RKO (cell line): ENCODE measurements around the gene POLR2J2.
"Not testable (repeated sequence)": the region's sequence is repeated elsewhere in the genome, so short reads cannot be mapped to it uniquely, and the experiment has no call there.

Experiments used
- DNase-seq: peaks from one replicate; pipeline ENCODE4 v3.0.0-alpha.2; 2016; ENCODE audit warnings: low spot score

Gene POLR2J2

GRCh38 chr7:102671956-102672307, 469 bp upstream of the POLR2J2 start:
- not testable (repeated sequence) for DNase-seq

DNA sequence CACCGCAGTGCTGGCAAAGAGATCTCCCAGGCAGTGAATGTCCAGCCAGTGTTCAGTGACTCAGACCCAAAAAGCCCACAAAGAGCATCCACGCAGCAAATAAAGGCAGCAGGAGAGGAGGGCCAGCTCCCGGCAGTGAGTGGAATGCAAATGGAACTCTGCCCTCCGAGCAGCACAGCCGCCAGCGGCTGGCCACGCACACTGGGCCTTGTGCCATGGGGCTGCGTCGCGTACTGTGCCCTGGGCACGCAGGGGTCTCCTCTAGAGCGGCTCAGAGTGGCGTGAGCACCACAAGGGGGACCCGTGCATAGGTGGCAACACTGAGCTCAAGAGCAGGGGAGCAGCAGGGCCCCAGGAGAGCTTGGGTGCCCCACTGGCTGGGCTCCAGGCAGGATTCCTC, 3.9 kb downstream of the POLR2J2 start:
- DNase-seq = not testable (repeated sequence)

DNA sequence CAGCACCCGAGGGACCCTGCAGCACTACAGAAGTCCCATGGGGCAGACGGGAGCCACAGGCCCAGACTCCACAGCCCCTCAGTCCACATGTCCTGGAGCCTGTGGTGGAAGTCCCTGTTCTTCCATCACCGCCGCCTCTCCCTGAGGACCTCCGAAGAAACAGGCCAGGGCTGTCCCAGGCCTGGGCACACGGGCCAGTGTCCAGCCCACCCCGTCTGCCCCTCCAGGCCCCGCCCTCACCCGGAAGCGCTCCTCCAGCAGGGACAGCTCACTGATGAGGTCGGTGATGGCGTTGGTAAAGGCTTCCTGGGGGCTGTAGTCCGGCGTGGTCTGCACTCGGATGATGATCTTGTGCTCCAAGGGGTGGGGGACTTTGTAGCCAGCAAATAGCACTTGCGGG, 4.6 kb downstream of the POLR2J2 start:
- not testable (repeated sequence) for DNase-seq

- not testable (repeated sequence) for DNase-seq
These were observed 6.7 kb downstream of the POLR2J2 start for GRCh38 chr7:102664765-102665164.

- DNase-seq = not testable (repeated sequence)
These were observed 21.5 kb downstream of the POLR2J2 start, which contains the start of gene SPDYE2B for GRCh38 chr7:102649924-102650323. TSS of gene SPDYE2B (plus strand) at chr7:102650319. CDS start at chr7:102652349, 2,030 bp downstream.

DNA sequence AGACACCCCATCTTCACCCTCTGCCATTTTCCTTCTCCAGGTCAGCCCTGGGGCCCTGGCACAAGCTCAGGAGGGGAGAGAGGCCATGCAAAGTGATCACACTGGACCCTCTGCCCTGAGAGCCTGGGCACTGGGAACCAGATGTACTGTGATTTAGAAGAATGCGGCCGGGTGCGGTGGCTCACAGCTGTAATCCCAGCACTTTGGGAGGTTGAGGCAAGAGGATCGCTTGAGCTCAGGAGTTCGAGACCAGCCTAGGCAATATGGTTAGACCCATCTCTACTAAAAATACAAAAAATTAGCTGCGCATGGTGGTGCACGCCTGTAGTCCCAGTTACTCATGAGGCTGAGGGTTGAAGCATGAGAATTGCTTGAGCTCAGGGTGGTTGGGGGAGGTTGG, 23.6 kb downstream of the POLR2J2 start:
- not testable (repeated sequence) for DNase-seq

- not testable (repeated sequence) for DNase-seq
These were observed 28.1 kb downstream of the POLR2J2 start for GRCh38 chr7:102643404-102643803.

GRCh38 chr7:102642691-102643090, 28.8 kb downstream of the POLR2J2 start, which contains the start of gene UPK3BL1:
TSS of gene UPK3BL1 (minus strand) at chr7:102642791. CDS start at chr7:102642741, 50 bp downstream.
- not testable (repeated sequence) for DNase-seq

DNA sequence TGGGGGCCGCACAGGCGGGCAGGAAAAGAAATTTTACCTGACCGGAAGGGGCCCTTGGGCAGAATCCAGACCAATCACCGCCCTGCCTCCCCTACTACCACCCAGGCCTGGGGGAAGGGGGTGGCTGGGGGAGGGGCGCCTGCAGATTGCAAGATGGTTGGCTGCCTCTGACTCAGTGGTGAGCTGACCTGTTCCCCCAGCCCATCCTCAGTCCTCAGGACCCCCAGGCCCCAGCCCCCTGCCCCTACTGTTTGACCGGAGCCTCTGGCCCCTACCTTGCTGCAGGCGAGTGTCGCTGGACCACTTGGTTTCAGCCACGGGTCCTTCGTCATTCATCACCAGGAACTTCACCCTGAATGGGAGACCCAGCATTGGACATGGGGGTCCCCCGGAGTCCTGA, 32.6 kb downstream of the POLR2J2 start:
- peak; percentile 0 for DNase-seq

- DNase-seq = not testable (repeated sequence)
These were observed 34.5 kb downstream of the POLR2J2 start for GRCh38 chr7:102636956-102637355.

- DNase-seq = not testable (repeated sequence)
These were observed 36.1 kb downstream of the POLR2J2 start for GRCh38 chr7:102635354-102635753.

DNA sequence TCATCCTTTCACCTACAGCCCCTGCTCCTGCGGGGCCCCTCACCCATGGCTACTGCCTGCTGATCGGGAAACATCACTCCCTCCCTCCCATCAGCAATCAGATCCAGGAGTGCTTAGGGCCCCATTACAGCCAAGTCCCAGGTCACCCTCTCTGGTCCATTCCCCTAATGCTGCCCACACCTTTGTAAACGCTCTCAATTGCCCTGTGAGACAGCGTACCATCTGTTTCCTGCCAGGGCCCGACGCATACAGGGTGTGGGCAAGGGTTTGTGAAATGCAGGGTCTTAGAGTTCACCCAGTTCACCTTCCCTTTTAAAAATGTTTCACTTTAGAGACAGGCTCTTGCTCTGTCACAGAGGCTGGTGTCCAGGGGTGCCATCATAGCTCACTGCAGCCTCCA, 37.2 kb downstream of the POLR2J2 start:
- DNase-seq = not testable (repeated sequence)

GRCh38 chr7:102630622-102631021, 40.8 kb downstream of the POLR2J2 start:
- not testable (repeated sequence) for DNase-seq

DNA sequence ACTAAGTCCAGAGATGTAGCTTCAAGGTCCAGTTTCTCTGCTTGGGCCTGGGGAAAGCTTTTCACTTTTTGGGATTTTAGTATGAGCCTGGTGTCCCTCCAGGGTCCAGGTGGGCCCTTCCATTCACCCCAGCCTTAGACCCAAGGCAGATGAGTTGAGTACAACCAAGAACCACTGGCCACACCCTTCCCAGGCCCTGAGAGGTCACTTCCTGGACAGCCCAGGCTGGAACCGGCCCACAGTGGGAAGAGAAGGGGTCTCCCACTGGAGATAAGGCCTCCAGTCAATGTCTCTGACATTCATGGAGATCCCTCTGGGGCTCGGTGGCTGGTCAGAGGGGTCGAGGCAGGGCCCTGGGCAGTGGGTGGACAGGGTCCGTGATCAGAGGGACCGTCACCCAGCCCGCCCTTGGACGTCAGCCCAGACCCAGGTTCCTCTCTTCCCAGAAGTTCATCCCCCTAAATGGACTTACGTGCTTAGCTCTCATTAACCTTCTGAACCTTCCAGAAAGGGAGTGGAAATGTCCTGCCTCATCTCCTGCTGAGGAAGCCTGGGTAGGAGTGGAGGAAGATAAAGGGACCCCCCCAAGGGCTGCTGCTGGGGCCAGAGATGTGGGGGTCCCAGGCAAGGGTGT, 44.1 kb downstream of the POLR2J2 start:
- not testable (repeated sequence) for DNase-seq

DNA sequence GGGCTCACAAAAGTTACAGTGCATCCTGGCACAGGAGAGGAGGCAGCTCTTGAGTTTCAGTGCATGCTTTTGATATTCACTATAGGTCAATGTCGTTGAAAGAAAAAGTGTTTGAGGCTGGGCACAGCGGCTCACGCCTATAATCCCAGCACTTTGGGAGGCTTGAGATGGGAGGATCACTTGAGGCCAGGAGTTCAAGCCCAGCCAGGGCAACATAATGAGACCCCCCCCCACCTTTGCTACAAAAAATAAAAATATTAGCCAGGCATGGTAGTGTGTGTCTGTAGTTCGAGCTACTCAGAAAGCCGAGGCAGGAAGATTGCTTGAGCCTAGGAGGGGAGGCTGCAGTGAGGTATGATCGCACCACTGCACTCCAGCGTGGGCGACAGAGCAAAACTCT, 53.3 kb downstream of the POLR2J2 start:
- DNase-seq = not testable (repeated sequence)

DNA sequence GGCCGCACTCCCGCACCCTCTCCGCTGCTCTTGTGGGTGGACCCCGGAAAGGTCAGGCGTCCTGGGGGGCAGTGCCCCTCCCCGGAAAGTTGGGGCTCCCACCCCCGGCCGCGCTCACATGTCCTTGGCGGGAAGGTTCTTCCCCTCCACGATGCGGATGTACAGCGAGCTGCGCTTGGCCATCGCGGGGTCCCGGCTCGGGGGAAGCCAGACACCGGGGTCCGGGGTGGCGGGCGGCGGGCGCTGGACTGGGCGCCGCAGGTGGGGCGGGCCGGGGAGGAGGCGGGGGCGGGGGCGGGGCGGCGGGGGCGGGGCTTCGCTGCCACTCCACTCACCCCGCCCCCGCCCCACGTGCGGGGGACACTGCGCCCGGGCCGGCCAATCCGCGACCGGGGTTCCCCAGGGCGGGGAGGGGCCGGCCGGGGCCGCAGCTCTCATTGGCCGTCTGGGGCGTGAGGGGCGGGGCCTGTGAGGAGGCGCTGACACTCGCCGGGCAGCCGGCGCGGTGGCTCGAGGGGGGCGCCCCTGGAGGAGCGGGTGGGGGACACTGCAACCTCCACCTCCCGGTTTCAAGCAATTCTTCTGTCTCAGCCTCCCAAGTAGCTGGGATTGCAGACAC, 54.8 kb downstream of the POLR2J2 start, which contains the start of gene RASA4:
Gene RASA4, minus strand, starts transcription at position 250 of the 619 bp plus-strand sequence. Its CDS starts 67 bp downstream, at position 183.
- DNase-seq = peak; percentile 0
